DMS 273 treated with DMSO at 0.1 percent for 48 hours (cell line): ENCODE measurements around the gene LHFPL5.

Experiments used
- DNase-seq: peaks from one replicate; lab custom pipeline; 2025; lab: John Stamatoyannopoulos, UW

Gene LHFPL5

GRCh38 chr6:35794536-35795452 lies 10.4 kb upstream of the LHFPL5 start:
- no peak for DNase-seq

- no peak for DNase-seq
Observed at GRCh38 chr6:35795453-35796071, 9.6 kb upstream of the LHFPL5 start.

GRCh38 chr6:35796236-35796635 lies 8.9 kb upstream of the LHFPL5 start:
- no peak for DNase-seq

GRCh38 chr6:35797837-35798526 lies 7.2 kb upstream of the LHFPL5 start:
- no peak for DNase-seq

GRCh38 chr6:35798706-35799105 lies 6.4 kb upstream of the LHFPL5 start:
- DNase-seq = no peak

- DNase-seq = no peak
Observed at GRCh38 chr6:35801148-35801547, 4.0 kb upstream of the LHFPL5 start.

GRCh38 chr6:35808688-35809087 lies 3.5 kb downstream of the LHFPL5 start:
- peak; percentile 68 for DNase-seq

GRCh38 chr6:35809809-35810208 lies 4.7 kb downstream of the LHFPL5 start:
- DNase-seq = no peak

GRCh38 chr6:35810971-35811698 lies 6.0 kb downstream of the LHFPL5 start:
- DNase-seq = no peak

GRCh38 chr6:35811699-35811995 lies 6.5 kb downstream of the LHFPL5 start:
- no peak for DNase-seq

- no peak for DNase-seq
Observed at GRCh38 chr6:35817515-35817914, 12.4 kb downstream of the LHFPL5 start.

GRCh38 chr6:35823601-35824000 lies 18.4 kb downstream of the LHFPL5 start:
- DNase-seq = no peak

- DNase-seq = no peak
Observed at GRCh38 chr6:35824552-35825192, 19.5 kb downstream of the LHFPL5 start.

GRCh38 chr6:35829306-35829705 lies 24.2 kb downstream of the LHFPL5 start:
- no peak for DNase-seq

- no peak for DNase-seq
Observed at GRCh38 chr6:35831257-35832007, 26.3 kb downstream of the LHFPL5 start.

GRCh38 chr6:35833536-35833935 lies 28.4 kb downstream of the LHFPL5 start:
- no peak for DNase-seq

- DNase-seq = no peak
Observed at GRCh38 chr6:35839019-35839418, 33.9 kb downstream of the LHFPL5 start.

GRCh38 chr6:35842381-35842780 lies 37.2 kb downstream of the LHFPL5 start:
- DNase-seq = no peak

- DNase-seq = no peak
Observed at GRCh38 chr6:35844290-35844689, 39.1 kb downstream of the LHFPL5 start.

GRCh38 chr6:35850208-35850607 lies 45.1 kb downstream of the LHFPL5 start:
- DNase-seq = no peak

- DNase-seq = no peak
Observed at GRCh38 chr6:35852994-35853393, 47.8 kb downstream of the LHFPL5 start.
